ENCODE results near the gene TTBK1. TPM values are rescaled to one million over a fixed set of nuclear protein-coding genes. Genes with fewer than 3 reads are reported as not detected.
A peak's percentile ranks its signal among the peaks of the same experiment; 100 is the strongest.

The TTBK1 gene
- total RNA-seq, 2 donors from 2014 or later: 0.12 to 0.15 TPM

DNA sequence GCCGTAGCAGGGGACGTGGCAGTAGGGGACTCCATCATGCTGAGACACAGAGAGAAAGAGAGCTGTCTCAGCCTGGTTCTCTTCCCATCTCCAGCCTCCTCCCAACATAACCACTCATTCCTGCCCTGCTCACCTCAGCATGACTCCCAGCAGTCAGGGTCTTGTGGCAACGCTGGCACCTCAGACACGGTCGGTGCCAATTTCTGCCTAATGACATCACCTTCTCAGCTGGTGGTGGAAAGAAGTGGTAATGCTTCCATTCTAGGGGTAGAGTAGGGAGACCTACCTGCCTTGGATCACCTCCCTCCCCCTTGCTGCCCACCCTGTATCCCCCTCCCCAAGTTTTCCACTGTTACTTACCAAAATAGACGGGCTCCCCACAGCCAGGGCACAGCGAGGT lies 62.8 kb downstream of the TTBK1 start:
- Histone ChIP-seq H3K4me3 (no peak overlapping the region), H3K27ac (no peak overlapping the region), H3K36me3 (no peaks in the 10 kb centered on the region), H3K27me3 (no peaks in the 10 kb centered on the region), H3K4me1 (peaks cover 0 to 12% of the 10 kb centered on the region in 2 donors), H3K9me3 (no peaks in the 10 kb centered on the region)
- TF ChIP-seq, protein P1, sequence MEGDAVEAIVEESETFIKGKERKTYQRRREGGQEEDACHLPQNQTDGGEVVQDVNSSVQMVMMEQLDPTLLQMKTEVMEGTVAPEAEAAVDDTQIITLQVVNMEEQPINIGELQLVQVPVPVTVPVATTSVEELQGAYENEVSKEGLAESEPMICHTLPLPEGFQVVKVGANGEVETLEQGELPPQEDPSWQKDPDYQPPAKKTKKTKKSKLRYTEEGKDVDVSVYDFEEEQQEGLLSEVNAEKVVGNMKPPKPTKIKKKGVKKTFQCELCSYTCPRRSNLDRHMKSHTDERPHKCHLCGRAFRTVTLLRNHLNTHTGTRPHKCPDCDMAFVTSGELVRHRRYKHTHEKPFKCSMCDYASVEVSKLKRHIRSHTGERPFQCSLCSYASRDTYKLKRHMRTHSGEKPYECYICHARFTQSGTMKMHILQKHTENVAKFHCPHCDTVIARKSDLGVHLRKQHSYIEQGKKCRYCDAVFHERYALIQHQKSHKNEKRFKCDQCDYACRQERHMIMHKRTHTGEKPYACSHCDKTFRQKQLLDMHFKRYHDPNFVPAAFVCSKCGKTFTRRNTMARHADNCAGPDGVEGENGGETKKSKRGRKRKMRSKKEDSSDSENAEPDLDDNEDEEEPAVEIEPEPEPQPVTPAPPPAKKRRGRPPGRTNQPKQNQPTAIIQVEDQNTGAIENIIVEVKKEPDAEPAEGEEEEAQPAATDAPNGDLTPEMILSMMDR (IDR thresholded peaks at IDR 0.05): no peak
- no peak for DNase-seq (ENCODE audit: low spot score)

DNA sequence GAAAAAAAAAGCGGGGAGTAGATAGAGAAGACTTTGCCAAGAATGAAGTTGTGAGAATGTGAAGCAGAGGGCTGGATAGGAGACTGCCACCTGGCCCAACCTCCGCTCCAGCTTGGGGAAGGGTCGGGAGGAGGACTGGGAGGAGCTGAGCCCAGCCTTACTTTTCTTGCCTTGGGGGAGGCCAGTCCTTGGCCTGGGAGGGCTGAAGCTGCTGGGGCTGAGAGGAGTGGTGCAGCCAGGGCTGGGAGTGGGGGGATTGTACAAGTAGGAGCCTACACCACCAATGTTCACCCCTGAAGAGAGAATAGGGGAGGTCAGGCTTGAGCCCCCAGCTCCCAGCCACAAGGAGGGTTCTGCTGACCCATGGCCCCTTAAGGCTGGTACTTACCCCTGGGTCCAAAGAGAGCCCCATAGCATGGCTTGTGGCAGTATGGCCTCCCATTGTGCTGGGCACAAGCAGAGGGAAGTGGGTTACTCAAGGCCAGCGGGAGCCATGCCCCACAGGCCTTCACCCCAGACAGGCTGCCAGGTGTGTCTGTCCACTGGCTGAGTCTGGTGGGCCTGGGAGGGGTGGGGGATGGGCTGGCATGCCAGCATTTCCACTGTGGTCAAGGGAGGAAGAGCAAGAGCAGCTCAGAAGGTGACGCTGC lies 64.3 kb downstream of the TTBK1 start:
- H3K27me3 ChIP-seq: no peaks in the 10 kb centered on the region
- no peak for DNase-seq (ENCODE audit: low spot score)
- peaks cover 0 to 12% of the 10 kb centered on the region in 2 donors for H3K4me1 ChIP-seq
- no peaks in the 10 kb centered on the region for H3K36me3 ChIP-seq
- TF ChIP-seq, protein P1 (IDR thresholded peaks at IDR 0.05): no peak
- no peak overlapping the region for H3K4me3 ChIP-seq
- no peak overlapping the region for H3K27ac ChIP-seq
- no peaks in the 10 kb centered on the region for H3K9me3 ChIP-seq

DNA sequence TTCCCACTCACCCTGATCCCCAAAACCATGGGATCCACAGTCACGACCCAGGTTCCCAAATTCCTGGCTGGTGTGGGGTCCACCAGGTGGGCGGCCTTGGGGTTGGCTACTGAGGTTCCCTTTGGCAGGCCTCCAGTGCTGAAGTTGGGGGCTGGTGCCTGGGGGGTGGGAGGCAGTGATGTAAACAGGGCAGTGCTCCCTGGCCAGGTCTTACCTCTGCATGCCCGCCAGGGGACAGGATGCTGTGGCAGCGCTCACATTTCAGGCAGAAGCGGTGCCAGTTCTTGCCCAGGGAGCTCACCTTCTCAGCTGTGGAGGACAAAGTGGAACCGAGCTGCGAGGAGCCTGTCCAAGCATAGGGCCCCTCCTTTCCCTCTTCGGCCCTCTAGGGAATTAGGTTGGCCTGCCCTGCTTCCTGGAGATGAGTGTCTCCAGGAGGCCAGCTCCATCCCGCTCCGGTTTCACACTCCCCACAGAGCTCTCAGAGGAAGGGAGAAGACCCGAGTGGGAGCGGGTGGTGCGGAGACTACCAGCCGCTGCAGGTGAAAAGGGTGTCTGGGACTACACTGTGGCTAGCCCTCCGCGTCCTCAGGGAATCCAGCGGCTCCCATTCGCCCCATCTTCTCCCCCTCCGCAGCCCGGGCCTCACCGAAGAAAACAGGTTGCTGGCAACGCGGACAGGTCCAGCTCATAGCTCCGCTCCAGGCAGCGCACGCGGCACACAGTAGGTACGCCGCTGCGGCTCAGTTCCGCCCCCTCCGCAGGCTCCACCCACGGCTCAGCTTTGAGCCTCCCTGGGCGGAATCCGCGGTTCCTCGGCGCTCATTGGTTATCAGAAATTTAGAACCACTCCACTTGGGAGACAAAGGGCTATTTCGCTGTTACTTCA lies 65.1 kb downstream of the TTBK1 start, which contains the start of gene CRIP3:
TSS of gene CRIP3 (minus strand) at position 726 of the 889 bp plus-strand sequence. CDS start at position 692, 34 bp downstream.
- Histone ChIP-seq H3K4me1 (peaks cover 0 to 12% of the 10 kb centered on the region in 2 donors), H3K4me3 (peak within 1 kb of the TSS; percentile 22 to 43), H3K27me3 (no peaks in the 10 kb centered on the region), H3K9me3 (no peaks in the 10 kb centered on the region), H3K27ac (no peak within 1 kb of the TSS), H3K36me3 (no peaks in the 10 kb centered on the region)
- no peak for DNase-seq (ENCODE audit: low spot score)
- TF ChIP-seq, protein P1 (IDR thresholded peaks at IDR 0.05): peak in 1 of 2 donors; percentile 27

DNA sequence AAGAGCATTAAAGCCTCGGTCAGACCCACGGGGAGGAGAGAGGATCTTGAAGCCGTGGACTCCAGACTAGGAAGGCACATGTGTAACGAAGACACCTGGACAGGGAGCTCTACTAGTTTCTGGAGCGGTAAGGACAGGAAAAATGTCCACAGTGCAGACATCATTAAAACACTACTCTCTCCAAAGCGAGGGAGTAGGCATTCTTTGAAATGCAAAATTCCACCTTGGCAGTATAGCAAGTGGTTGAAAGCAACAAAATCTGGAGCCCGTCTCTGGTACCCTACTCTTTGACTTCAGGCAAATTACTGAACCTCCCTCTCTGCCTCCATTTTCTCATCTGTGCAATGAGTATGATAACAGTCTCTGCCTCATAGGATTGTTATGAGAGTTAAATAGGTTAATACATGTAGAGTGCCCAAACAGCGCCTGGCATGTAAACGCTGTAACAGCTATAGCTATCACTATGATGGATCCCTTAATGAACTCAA lies 65.8 kb downstream of the TTBK1 start:
- Histone ChIP-seq H3K4me3 (peak overlapping the region; percentile 22 to 43), H3K4me1 (peaks cover 0 to 12% of the 10 kb centered on the region in 2 donors), H3K9me3 (no peaks in the 10 kb centered on the region), H3K27ac (no peak overlapping the region), H3K36me3 (no peaks in the 10 kb centered on the region), H3K27me3 (no peaks in the 10 kb centered on the region)
- TF ChIP-seq, protein P1 (IDR thresholded peaks at IDR 0.05): no peak
- DNase-seq (ENCODE audit: low spot score): no peak

DNA sequence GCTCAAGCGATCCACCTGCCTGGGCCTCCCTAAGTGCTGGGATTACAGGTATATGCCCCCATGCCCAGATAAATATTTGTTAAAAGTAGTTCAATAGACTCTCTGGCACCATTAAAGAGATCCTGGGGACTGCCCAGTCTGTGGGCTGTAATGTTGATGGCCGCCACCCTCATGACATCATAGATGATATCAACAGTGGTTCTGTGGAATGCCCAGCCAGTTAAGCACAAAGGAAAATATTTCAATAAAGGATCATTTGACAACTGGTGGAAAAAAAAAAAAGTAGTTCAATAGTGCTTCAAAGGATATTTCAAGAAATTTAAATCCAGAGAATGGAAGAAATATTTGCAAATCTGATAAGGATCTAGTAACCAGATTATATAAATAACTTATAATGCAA lies 66.9 kb downstream of the TTBK1 start:
- no peak overlapping the region for H3K27ac ChIP-seq
- TF ChIP-seq, protein P1 (IDR thresholded peaks at IDR 0.05): no peak
- no peaks in the 10 kb centered on the region for H3K36me3 ChIP-seq
- H3K27me3 ChIP-seq: no peaks in the 10 kb centered on the region
- H3K4me3 ChIP-seq: no peak overlapping the region
- H3K9me3 ChIP-seq: no peaks in the 10 kb centered on the region
- H3K4me1 ChIP-seq: peaks cover 0 to 12% of the 10 kb centered on the region in 2 donors
- DNase-seq (ENCODE audit: low spot score): no peak

Data from right atrium auricular region (tissue), 2 donors.